Transverse colon (tissue), 4 donors: Measurements from ENCODE around the gene CGN. TPM values are rescaled to one million over a fixed set of nuclear protein-coding genes. Genes with fewer than 3 reads are reported as not detected.

Experiments
- DNase-seq: peaks from one replicate; pipeline ENCODE4 v3.0.0-alpha.2; 2019
- H3K27ac ChIP-seq, 4 donors: fragments of 200-600 bp; sonication (generic); 2 replicates each; pipeline ENCODE4 v1.5.1; 2016 to 2018; ENCODE audit warnings: inconsistent platforms in 4 of 4
- H3K27me3 ChIP-seq: fragments of 200-600 bp; sonication (generic); 2 replicates; pipeline ENCODE4 v1.5.1; 2017; ENCODE audit warnings: inconsistent platforms
- H3K36me3 ChIP-seq, 4 donors: fragments of 200-600 bp; sonication (generic); 2 replicates each; pipeline ENCODE4 v1.5.1; 2017 to 2019; ENCODE audit warnings: inconsistent platforms in 4 of 4
- H3K4me1 ChIP-seq, 4 donors: fragments of 200-600 bp; sonication (generic); 2 replicates each; pipeline ENCODE4 v1.5.1; 2017 to 2020; ENCODE audit warnings: inconsistent platforms in 4 of 4
- H3K4me3 ChIP-seq, 4 donors: fragments of 200-600 bp; sonication (generic); 1 replicate in 1 of 4; 2 replicates in 3 of 4; pipeline versions ENCODE4 v1.5.1 to v1.6.1; 2017 to 2019; ENCODE audit warnings: inconsistent platforms in 4 of 4
- H3K9me3 ChIP-seq, 2 donors: fragments of 200-600 bp; sonication (generic); 2 replicates each; pipeline ENCODE4 v1.5.1; 2017 to 2019; ENCODE audit warnings: inconsistent platforms in 2 of 2
- CTCF ChIP-seq, 5 experiments: fragments of 200-600 bp in 3 of 5; fragments of 450-650 bp in 2 of 5; sonication (generic) in 3 of 5; IDR thresholded peaks; 1 replicate in 2 of 5; 2 replicates in 3 of 5; pipeline ENCODE4 v1.5.1; 2016 to 2017; ENCODE audit warnings: antibody characterized with exemption in 5 of 5, inconsistent platforms in 3 of 5, mild to moderate bottlenecking in 2 of 5, moderate library complexity in 1 of 5
- EP300 ChIP-seq: sonication (generic); formaldehyde crosslinking; IDR thresholded peaks from one replicate; pipeline ENCODE4 v1.6.1; 2017; ENCODE audit warnings: antibody characterized with exemption, low read depth
- POLR2A ChIP-seq: fragments of 450-650 bp; IDR thresholded peaks from one replicate; pipeline ENCODE4 v1.6.1; 2016; ENCODE audit warnings: antibody characterized with exemption, mild to moderate bottlenecking, moderate library complexity
- POLR2AphosphoS5 ChIP-seq, 3 donors: sonication (generic); formaldehyde crosslinking; IDR thresholded peaks; one replicate each; pipeline ENCODE4 v1.6.1; 2016; ENCODE audit warnings: antibody characterized with exemption in 3 of 3
- WGBS, 2 donors: methylation state at CpG; one replicate each; pipeline ENCODE4 v1.1.5; 2018; ENCODE audit warnings: low coverage in 1 of 2; 5-methylcytosine and 5-hydroxymethylcytosine counted together
- in situ Hi-C, 4 donors: fragments of 200-750 bp; cut with MboI; loops; one replicate each; pipeline versions ENCODE4 v1.15.0 to v1.15.1; 2017; ENCODE audit warnings: low sequenced_read_pairs in 3 of 4, low pct_ligation_motif_present in 1 of 4, low pct_unique_long_range_greater_than_20kb in 1 of 4
- intact Hi-C: fragments of 100-400 bp; cut with DNase I; formaldehyde crosslinking; loops from one replicate; pipeline ENCODE4 v1.15.1; 2023; ENCODE audit warnings: low total_unique reads
- small RNA-seq, 4 donors: library from RNA; depleted of rRNA; stranded (forward); fragments of <200 nt; gene quantifications; one replicate each; pipeline ENCODE3, GENCODE V24; 2016
- total RNA-seq, 4 donors: library from RNA; depleted of rRNA; stranded (reverse); fragments of >200 nt; gene quantifications; one replicate each; pipeline ENCODE4 v1.1.0, GENCODE V29; 2016

Gene CGN
- total RNA-seq, 4 donors from 2014 or later = 123 to 351 (median 172) TPM

GRCh38 chr1:151583796-151584195, 72.6 kb downstream of the CGN start:
- in situ Hi-C loops (loop anchor here in 1 of 4 donors (25.0 kb wide), 1 partner anchor 154 kb away; no protein-coding TSS in a partner anchor), intact Hi-C loops (no loop called here)
- H3K4me1 ChIP-seq = peaks cover 0 to 12% (median 6%) of the 10 kb centered on the region in 4 donors
- H3K27ac ChIP-seq = no peak overlapping the region
- WGBS, 2 donors = 40 to 66% methylated on average over 2 of the region's 2 CpGs
- no peaks in the 10 kb centered on the region for H3K9me3 ChIP-seq
- H3K36me3 ChIP-seq = peaks cover 0 to 23% (median 3%) of the 10 kb centered on the region in 4 donors
- no peaks in the 10 kb centered on the region for H3K27me3 ChIP-seq
- no peak for DNase-seq
- TF ChIP-seq CTCF (IDR thresholded peaks at IDR 0.05) (no peak), POLR2A (no peak), EP300 (no peak), POLR2AphosphoS5 (IDR thresholded peaks at IDR 0.05) (no peak)
- no peak overlapping the region for H3K4me3 ChIP-seq

- H3K27ac ChIP-seq = no peak overlapping the region
- WGBS, 2 donors = 71 to 83% methylated on average over 2 to 6 of the region's 6 CpGs
- peaks cover 0 to 12% (median 6%) of the 10 kb centered on the region in 4 donors for H3K4me1 ChIP-seq
- in situ Hi-C loops (loop anchor here in 1 of 4 donors (25.0 kb wide), 1 partner anchor 153 kb away; no protein-coding TSS in a partner anchor), intact Hi-C loops (no loop called here)
- H3K36me3 ChIP-seq = peaks cover 0 to 18% (median 2%) of the 10 kb centered on the region in 4 donors
- no peak overlapping the region for H3K4me3 ChIP-seq
- TF ChIP-seq CTCF (IDR thresholded peaks at IDR 0.05) (no peak), POLR2AphosphoS5 (IDR thresholded peaks at IDR 0.05) (no peak), POLR2A (no peak), EP300 (no peak)
- peak; percentile 48 for DNase-seq
- H3K27me3 ChIP-seq = no peaks in the 10 kb centered on the region
- H3K9me3 ChIP-seq = no peaks in the 10 kb centered on the region
Measured at GRCh38 chr1:151584278-151584677, 73.1 kb downstream of the CGN start.

GRCh38 chr1:151584780-151585179, 73.6 kb downstream of the CGN start:
- no peak overlapping the region for H3K27ac ChIP-seq
- intact Hi-C loops = no loop called here

GRCh38 chr1:151585622-151586021, 74.4 kb downstream of the CGN start:
- H3K4me1 ChIP-seq = peaks cover 0 to 12% (median 6%) of the 10 kb centered on the region in 4 donors
- H3K36me3 ChIP-seq = peaks cover 0 to 12% (median 2%) of the 10 kb centered on the region in 4 donors
- TF ChIP-seq POLR2AphosphoS5 (IDR thresholded peaks at IDR 0.05) (no peak), POLR2A (no peak), EP300 (no peak), CTCF (IDR thresholded peaks at IDR 0.05) (no peak)
- no peaks in the 10 kb centered on the region for H3K27me3 ChIP-seq
- no peaks in the 10 kb centered on the region for H3K9me3 ChIP-seq
- WGBS, 2 donors = 44% methylated on average over 1 of the region's 1 CpG; no CpG with 5 or more reads in 1 of the 2 donors
- H3K27ac ChIP-seq = no peak overlapping the region
- in situ Hi-C loops (loop anchor here in 1 of 4 donors (25.0 kb wide), 1 partner anchor 152 kb away; no protein-coding TSS in a partner anchor), intact Hi-C loops (no loop called here)
- no peak overlapping the region for H3K4me3 ChIP-seq
- no peak for DNase-seq

More at GRCh38 chr1:151584780-151585179, 73.6 kb downstream of the CGN start:
- in situ Hi-C loops = loop anchor here in 1 of 4 donors (25.0 kb wide), 1 partner anchor 153 kb away; no protein-coding TSS in a partner anchor
- DNase-seq = no peak
- no peak for TF ChIP-seq POLR2A
- no peak for TF ChIP-seq EP300
- no peak for TF ChIP-seq CTCF (IDR thresholded peaks at IDR 0.05)
- TF ChIP-seq POLR2AphosphoS5 (IDR thresholded peaks at IDR 0.05) = no peak
- Histone ChIP-seq H3K27me3 (no peaks in the 10 kb centered on the region), H3K4me1 (peaks cover 0 to 12% (median 6%) of the 10 kb centered on the region in 4 donors), H3K36me3 (peaks cover 0 to 13% (median 2%) of the 10 kb centered on the region in 4 donors), H3K9me3 (no peaks in the 10 kb centered on the region), H3K4me3 (no peak overlapping the region)
- WGBS, 2 donors = 80 to 82% methylated on average over 1 to 7 of the region's 7 CpGs

Small RNA genes within 50 kb of the gene (small RNA-seq; reads per million reads assigned to genes)
- gene MIR554 (0 reads per million in 4 donors), gene RF00405 (0 to 0.12 (median 0) reads per million in 4 donors)

Other genes with a start within 250 kb of the CGN start
- 10 to 100 TPM; 24.5 to 41.9 (median 31.5) TPM for gene ZNF687, start 229.1 kb upstream of the CGN start, total RNA-seq
- 10 to 100 TPM; 68.0 to 95.9 (median 79.8) TPM for gene PI4KB, start 184.0 kb upstream of the CGN start, total RNA-seq
- gene RFX5, start 164.1 kb upstream of the CGN start, total RNA-seq = 10 to 100 TPM; 17.7 to 61.0 (median 35.4) TPM
- 1,000 to 10,000 TPM; 1,079 to 3,856 (median 3,214) TPM for gene SELENBP1, start 138.7 kb upstream of the CGN start, total RNA-seq
- 100 to 1,000 TPM in 3 of 4 donors, 10 to 100 TPM in 1; 84.4 to 188 (median 140) TPM for gene PSMB4, start 111.8 kb upstream of the CGN start, total RNA-seq
- gene POGZ, start 51.9 kb upstream of the CGN start, total RNA-seq = 10 to 100 TPM; 44.1 to 90.9 (median 72.7) TPM
- gene TUFT1, start 28.9 kb downstream of the CGN start, total RNA-seq = 10 to 100 TPM; 22.8 to 65.5 (median 30.8) TPM
- 10 to 100 TPM; 11.5 to 37.0 (median 24.6) TPM for gene SNX27, start 100.7 kb downstream of the CGN start, total RNA-seq
- gene CELF3, start 205.4 kb downstream of the CGN start, total RNA-seq = 1 to 10 TPM in 3 of 4 donors, not detected in 1; 1.3 to 2.7 (median 1.6) TPM
- gene RIIAD1, start 210.1 kb downstream of the CGN start, total RNA-seq = not detected